ENCODE measurements around the gene SLC12A2.

The SLC12A2 gene

GRCh38 chr5:128132499-128132898 lies 48.9 kb downstream of the SLC12A2 start:
- TF ChIP-seq, protein P1, sequence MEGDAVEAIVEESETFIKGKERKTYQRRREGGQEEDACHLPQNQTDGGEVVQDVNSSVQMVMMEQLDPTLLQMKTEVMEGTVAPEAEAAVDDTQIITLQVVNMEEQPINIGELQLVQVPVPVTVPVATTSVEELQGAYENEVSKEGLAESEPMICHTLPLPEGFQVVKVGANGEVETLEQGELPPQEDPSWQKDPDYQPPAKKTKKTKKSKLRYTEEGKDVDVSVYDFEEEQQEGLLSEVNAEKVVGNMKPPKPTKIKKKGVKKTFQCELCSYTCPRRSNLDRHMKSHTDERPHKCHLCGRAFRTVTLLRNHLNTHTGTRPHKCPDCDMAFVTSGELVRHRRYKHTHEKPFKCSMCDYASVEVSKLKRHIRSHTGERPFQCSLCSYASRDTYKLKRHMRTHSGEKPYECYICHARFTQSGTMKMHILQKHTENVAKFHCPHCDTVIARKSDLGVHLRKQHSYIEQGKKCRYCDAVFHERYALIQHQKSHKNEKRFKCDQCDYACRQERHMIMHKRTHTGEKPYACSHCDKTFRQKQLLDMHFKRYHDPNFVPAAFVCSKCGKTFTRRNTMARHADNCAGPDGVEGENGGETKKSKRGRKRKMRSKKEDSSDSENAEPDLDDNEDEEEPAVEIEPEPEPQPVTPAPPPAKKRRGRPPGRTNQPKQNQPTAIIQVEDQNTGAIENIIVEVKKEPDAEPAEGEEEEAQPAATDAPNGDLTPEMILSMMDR (IDR thresholded peaks at IDR 0.05; ENCODE audit: low read depth, low read length) = no peak
- H3K4me3 ChIP-seq (ENCODE audit: low read depth, low read length) = no peak overlapping the region

DNA sequence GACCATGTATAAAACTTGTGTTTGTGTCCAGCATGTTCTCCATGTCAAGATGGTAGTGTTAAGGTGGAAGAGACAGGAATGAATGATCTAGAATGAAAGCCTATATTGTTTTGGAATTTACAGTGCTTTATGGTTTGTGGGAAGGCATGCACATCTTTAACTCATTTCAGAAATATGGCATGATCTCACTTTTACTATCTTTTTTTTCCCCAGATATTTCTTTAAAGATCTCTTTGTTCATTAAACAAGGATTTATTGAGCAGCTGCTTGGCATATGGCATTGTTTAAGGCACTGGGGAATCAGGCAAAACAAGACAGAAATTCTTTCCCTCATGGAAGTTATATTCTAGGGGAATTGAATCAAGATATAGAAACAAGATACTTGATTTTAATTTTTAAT lies 51.7 kb downstream of the SLC12A2 start:
- TF ChIP-seq, protein P1 (IDR thresholded peaks at IDR 0.05; ENCODE audit: low read depth, low read length) = no peak
- no peak overlapping the region for H3K4me3 ChIP-seq (ENCODE audit: low read depth, low read length)

GRCh38 chr5:128143911-128144310 lies 60.3 kb downstream of the SLC12A2 start:
- TF ChIP-seq, protein P1 (IDR thresholded peaks at IDR 0.05; ENCODE audit: low read depth, low read length) = no peak
- H3K4me3 ChIP-seq (ENCODE audit: low read depth, low read length) = no peak overlapping the region

GRCh38 chr5:128144491-128144890 lies 60.9 kb downstream of the SLC12A2 start:
- TF ChIP-seq, protein P1 (IDR thresholded peaks at IDR 0.05; ENCODE audit: low read depth, low read length) = no peak
- H3K4me3 ChIP-seq (ENCODE audit: low read depth, low read length) = no peak overlapping the region

GRCh38 chr5:128146671-128147070 lies 63.1 kb downstream of the SLC12A2 start:
- TF ChIP-seq, protein P1 (IDR thresholded peaks at IDR 0.05; ENCODE audit: low read depth, low read length) = no peak
- no peak overlapping the region for H3K4me3 ChIP-seq (ENCODE audit: low read depth, low read length)

DNA sequence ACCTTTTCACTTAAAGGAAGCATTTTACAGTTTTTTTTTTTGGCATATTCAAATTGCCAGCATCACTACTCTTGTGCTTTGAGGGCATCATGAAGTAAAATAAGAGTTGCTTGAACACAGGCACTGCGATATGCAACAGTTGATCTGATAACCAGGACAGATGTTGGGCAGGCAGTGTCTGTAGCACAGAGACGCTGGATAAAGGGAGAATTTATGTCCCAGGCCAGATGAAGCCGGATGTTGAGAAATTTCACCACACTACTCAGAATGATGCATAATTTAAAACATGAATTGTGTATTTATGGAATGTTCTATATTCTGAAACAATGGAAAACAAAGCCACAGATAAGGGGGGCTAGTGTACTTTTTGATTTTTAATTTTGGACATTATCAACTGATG lies 71.4 kb downstream of the SLC12A2 start:
- TF ChIP-seq, protein P1 (IDR thresholded peaks at IDR 0.05; ENCODE audit: low read depth, low read length) = no peak

GRCh38 chr5:128155776-128156175 lies 72.2 kb downstream of the SLC12A2 start:
- no peak overlapping the region for H3K4me3 ChIP-seq (ENCODE audit: low read depth, low read length)
- TF ChIP-seq, protein P1 (IDR thresholded peaks at IDR 0.05; ENCODE audit: low read depth, low read length) = no peak

More for the DNA sequence above, 71.4 kb downstream of the SLC12A2 start:
- H3K4me3 ChIP-seq (ENCODE audit: low read depth, low read length) = no peak overlapping the region
